GM19468 (cell line): Measurements from ENCODE around the gene ITIH3.

Experiments
- ATAC-seq: cut with Tn5 transposase; IDR thresholded peaks from one replicate; pipeline ENCODE4 v1.9.1; 2021; ENCODE audit warnings: mild to moderate bottlenecking, moderate library complexity, moderate number of reproducible peaks; ENCODE audit not compliant: unreplicated experiment; ENCODE audit errors: extremely low read depth

Gene ITIH3

DNA sequence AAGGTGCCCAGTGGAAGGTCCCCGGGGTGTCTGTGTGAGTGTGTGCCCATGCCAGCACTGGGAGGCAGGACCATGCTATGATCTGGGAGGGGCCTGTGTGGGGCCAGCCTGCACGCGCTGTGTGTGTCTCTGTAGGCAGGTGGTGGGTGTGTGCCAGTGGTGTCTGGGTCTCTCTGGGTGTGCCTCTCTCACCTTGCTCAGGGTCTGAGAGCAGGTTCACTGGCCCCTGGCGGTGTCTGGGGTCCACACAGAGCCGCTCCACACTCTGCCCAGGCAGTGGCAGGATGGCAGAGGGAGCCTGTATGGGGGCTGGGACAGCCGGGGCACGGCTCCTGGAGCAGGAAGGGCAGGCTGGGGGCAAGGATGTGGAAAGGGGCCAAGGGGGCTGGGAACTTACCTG, 23.3 kb downstream of the ITIH3 start:
- ATAC-seq = no peak

DNA sequence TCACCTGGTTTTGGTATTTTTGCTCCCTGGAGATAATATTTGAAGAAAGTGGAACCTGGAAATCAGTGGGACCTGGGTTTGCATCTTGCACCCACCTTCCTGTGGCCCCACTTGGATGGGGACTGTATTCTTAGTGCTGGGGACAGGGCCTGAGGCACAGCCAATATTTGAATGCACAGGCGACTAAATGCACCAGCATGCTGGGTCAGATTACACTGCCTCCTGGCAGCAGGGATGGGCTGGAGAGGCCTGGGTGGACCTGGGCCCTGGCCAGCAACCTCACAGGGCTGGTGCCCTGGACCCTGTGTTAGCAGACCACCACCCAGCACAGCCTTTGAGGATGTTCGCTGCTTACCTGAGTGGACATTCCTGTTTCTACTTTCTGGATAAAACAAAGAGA, 25.3 kb downstream of the ITIH3 start:
- ATAC-seq = no peak

DNA sequence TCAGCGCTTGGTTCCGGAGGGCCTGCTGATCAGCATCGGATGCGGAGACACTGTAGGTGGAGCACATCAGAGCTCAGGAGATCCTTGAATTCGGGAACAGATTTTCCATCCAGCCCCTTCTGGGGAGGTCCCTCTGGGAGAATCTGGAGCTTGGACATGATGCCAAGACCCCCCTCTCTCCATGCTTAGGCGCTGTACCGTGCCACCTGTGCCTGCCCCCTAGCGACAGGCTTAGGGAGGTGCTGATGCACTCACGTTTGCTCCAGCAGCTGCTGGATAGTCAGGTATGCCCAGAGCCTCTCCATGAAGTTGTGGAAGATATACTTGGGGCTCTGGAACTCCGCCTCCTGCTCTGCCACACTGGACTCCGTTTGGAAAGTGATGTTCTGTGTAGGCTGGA, 26.1 kb downstream of the ITIH3 start:
- ATAC-seq = no peak

DNA sequence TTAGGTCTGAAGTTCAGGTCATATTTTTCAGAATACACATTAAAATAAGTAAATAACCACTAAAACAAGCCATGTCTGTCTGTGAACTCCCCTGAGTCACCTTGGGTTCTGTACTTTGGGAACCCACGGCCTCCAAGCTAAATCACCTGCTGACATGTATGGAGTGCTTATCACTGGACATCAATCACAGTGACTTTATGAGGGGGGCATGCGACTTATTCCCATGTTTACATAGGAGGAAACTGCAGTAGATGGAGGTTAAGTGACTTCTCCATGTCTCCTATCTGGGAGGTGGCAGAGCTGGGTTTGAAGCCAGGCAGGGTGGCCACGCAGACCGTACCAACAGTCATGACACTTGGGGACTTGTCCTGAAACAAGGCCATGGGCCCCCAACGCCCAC, 27.8 kb downstream of the ITIH3 start:
- no peak for ATAC-seq

DNA sequence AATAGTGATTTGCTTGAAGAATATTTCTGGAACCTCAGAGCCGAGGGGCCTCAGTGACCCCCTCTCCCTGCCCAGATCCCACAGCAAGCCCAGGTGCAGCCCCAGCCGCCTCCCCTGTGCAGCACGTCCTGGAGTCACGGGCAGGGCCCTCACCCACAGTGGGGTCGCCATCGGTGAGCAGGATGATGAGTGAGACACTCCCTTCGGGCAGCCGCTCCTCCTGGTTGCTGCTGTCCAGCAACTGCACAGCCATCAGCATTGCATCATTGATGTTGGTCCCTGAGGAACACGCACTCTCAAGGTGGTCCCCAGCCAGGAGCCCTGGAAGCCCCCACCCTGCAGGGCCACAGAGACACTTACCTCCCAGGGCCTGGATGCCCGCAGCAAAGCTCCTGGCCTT, 29.4 kb downstream of the ITIH3 start:
- no peak for ATAC-seq

DNA sequence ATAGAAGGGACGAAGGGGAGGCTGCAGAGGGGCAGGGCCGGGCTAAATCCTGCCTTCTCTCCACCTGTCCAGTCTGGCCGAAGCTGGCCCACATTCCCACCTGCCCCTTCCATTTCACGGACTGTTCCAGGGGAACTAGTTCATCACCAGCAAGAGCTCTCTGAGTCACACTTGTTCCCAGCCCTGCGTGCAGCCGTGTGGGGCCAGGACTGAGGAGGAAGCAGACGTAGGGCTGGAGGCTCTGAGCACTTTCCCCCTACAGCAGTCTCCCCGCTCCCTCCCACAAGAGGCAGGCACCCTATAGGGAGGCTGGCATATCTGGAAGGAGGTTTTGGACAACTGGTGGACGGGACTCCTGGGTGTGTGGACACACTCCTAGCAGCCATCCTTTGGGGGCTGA, 32.8 kb downstream of the ITIH3 start:
- no peak for ATAC-seq

DNA sequence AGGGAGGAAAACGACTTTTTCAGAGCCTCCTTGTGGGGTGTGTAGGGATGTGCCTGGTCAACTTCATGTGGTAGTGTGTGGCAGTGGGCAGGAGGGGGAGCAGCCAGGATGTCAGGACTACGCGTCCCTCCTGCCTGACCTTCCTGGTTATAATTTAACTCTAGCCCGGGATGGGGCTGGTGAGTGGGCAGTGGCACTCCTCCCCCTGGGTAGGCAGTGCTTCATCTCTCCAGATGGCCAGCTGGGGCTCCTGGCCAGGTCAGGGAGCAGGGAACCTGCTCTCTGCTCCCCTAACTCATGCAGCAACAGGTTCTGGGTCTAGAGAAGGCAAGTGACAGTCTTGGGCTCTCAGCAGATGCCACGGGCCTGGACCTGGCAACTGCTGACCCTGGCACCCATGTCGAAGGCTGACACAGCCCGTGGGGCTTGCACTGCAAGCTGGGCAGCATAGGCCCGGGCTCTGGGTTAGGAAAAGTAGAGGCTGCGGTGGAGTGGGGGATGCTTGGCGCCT, 33.3 kb downstream of the ITIH3 start:
- no peak for ATAC-seq

DNA sequence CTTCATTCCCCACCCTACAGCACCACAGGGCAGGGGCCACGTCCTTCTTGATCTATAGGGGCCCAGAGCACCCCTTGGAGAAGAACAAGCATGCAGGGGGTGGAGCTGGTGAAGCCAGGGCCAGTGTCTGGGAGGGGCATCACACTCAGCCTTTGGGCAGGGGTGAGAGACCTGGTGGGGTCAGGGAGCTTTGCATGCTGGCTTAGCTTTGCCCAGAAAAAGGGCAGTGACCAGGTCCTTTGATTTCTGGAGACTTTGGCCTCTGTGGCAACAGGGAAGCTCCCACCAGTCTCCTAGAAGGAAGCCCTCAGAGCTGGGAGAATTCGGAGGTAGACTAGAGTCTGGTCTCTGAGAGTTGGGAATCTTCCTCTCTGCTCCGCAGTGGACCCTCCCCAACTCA, 34.9 kb downstream of the ITIH3 start:
- no peak for ATAC-seq

DNA sequence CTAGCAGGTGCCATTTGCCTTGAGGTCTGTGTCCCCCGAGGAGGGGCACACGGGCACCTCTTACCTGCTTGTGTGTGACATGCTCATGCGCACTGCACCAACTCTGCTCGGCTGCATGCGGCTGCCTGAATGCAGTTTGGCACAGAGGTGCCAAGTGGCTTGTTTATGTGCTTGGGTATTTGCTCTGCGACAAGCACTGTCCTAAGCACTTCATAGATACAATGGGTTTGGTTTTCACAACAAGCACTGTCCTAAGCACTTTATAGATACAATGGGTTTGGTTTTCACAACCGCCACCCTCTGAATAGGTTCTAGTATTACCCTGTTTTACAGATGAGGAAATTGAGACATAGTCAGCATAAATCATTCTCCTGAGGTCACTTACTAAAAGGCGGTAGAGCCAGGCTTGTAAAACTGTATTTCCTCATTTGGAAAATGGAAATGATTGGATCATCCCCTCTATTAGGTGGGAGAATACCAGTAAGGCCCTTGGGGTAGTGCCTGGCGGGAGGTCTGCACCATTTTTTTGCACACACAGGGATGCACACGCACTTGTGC, 35.4 kb downstream of the ITIH3 start:
- no peak for ATAC-seq

DNA sequence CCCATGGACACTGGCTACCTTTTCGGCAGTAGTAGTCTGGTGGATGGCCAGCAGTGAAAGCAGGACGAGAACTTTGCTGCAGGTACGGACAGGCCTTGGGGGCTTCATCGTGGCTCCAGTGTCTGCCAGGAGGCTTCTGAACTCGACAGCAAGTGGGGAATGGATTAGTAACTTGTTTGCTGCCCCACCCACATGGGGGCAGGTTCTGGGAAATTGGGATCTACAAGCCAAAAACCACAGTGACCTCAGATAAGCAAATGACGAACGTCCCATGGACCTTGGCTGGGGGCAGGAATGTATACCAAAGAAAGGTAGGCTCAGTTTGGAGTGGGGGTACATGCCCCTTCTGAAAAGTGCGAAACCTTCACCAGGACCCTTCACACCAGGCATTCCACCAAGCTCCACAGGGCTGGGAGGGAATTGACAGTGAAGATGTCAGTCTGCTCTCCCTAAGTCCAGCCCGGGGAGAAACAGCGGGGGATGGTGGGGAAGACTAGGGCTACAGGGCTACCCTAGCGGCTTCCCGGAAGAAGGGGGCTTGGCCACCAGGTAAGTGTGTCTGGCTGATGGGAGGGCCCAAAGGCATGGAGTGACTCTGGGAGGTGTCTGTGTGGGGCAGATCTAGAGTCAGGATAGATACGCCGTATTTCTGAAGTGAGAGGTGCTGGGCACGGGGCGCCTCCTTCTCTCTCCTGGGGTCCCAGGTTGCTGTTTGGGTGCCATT, 36.1 kb downstream of the ITIH3 start, which contains the start of gene ITIH4:
ITIH4 (minus strand) TSS at position 138 of the 724 bp plus-strand sequence; CDS start at position 108, 30 bp downstream.
- no peak for ATAC-seq

DNA sequence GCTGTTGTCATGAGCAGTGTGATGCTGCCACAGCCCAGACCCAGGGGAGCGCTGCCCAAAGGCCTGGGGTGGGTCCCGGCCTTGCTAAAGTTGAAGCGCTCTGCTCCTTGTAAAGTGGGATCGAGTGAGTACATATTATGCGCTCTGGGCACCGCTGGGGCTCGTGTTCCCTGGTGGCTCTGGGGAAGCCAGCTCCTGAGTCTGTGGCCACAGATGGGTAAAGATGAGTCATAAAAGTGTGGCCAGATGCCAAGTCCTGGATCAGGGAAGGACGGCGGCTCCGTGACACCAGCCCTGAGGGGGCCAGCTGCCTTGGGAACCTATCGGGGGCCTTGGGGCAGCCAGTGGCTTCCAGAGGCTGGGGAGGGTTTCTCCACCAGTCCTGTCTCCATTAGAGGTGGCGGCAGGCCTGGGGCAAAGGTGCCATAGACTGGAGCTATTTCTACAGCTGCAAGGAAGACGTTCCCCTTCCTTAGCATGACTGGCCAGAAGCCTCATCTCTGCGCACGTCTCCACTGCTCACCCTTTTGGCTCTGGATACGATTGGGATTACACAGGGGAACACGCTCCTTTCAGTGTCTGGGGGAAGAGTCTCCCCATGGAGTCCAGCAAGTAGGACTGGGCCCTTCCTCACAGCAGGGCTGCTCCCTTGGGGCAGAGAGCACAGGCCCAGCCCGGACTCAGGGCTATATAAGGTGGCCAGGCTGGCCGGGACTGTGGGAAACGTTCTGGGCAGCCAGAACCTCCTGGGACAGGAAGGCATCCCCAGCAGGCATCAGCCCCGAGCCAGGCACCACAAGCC, 37.1 kb downstream of the ITIH3 start:
- no peak for ATAC-seq

DNA sequence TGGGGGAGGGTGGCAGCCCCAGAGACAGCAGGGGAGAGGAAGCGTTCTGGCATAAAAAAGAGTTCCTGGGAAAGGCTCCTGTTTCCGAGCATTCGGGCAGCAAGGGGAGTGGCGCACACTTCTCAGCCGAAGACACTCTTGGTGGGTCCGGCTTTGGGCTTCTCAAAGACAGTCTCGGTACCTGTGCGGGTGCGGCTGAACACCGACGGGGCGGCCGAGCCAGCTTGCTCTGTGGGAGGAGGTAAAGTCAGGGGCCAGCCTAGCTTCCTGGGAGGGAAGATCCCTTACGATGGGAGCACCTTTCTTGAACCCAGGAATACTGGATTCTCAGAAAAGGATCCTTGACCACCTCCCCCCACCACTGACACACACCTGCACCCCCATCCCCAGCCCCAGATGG, 38.6 kb downstream of the ITIH3 start:
- no peak for ATAC-seq

DNA sequence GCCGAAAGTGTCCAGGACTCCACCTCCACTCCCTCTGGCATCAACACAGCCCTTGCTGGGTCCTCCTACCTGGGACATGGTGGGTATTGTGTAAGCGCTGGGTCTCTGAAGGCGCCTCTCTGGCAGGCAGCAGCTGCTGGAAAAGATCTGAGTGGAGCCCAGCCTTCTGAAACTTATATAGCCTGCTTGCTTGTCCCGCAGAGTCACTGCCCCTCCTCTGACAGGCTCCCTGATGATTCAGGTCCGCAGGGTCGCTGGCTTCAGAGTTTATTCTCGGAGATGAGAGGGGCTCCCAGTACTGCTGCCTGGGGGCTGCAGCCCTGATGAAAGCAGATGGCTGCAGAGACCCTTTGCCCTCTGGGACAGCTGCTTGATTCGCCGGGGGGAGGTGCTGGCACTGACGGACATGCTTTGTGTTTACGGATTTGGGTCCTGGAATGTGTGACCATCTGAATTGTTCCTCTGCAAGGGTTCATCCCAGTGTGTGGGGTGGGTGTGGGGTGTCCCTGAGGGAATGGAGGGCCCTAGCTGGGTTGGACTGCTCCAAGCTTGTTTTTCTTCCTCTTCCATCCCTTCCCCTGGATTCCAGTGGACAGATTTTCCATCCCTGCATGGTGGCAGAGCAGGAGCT, 40.4 kb downstream of the ITIH3 start, which contains the start of gene MUSTN1:
MUSTN1 (minus strand) TSS at position 149 of the 631 bp plus-strand sequence; CDS start at position 78, 71 bp downstream.
- ATAC-seq = no peak

DNA sequence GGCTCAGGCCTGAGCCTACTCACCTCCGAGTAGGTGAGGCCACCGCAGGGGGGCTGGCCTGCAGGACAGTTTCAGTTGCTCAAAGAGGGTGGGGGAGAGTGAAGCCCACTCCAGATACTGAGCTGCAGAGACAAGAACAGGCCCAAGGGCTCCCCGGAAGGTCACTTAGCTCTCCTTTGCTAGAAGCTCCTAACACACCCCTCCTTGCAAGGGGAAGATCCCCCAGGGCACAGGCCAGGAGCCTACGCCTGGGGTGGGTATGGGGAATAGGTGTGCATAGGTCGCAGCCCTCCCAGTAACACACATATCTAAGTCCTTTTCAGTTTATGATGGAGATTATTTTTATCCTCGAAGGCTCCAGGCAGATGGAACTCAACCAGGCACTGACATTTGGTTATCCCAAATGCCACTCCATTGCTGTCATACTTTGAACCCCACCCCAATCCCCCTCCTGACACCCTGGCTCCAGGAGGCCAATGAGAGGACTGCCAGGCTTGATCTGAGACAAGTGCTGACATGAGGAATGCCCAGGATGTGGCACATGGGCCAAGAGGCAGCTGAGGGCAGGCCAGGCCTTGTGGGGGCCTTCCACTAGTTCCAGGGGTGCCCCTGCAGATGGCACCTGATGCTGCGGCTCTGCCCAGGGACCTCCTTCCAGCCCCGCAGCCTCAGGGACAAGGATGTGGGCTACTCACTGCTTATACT, 41.3 kb downstream of the ITIH3 start:
- ATAC-seq = no peak

DNA sequence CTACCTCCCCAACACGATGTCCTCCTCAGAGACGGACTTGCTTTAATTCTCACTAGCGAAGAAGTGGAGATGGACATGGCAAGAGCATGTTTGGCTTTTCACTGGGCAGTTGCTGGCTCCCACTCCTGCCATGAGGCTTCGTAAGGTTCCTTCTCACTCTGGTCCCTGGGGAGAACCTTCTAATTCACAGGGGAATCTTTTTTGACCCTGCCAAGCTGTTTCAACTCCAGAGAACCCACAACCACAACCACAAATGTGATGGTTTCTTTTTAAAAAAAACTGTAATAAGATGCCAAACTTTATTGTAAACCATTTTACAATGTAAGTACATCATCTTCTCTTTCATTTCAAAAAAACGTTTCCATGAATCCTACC, 41.9 kb downstream of the ITIH3 start:
- ATAC-seq = no peak

DNA sequence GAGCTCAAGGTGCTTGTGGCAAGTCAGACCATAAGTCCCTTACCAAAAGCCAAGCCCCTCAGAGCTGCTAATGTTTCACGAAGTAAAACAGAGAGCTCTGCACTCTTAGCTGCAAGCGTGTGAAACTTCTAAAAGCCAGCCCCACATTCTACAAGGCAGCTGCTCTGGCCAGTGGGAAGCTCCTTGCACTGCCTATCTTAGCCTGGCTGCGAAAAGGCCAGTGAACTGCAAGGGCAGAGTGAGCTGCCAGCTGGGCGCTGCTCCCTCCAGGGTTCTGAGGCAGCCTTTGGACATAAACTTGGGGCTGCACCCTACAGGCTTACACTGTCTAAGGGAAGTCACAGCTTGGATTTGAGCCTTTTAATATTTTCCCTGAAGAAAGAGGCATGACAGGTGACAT, 42.4 kb downstream of the ITIH3 start:
- no peak for ATAC-seq

DNA sequence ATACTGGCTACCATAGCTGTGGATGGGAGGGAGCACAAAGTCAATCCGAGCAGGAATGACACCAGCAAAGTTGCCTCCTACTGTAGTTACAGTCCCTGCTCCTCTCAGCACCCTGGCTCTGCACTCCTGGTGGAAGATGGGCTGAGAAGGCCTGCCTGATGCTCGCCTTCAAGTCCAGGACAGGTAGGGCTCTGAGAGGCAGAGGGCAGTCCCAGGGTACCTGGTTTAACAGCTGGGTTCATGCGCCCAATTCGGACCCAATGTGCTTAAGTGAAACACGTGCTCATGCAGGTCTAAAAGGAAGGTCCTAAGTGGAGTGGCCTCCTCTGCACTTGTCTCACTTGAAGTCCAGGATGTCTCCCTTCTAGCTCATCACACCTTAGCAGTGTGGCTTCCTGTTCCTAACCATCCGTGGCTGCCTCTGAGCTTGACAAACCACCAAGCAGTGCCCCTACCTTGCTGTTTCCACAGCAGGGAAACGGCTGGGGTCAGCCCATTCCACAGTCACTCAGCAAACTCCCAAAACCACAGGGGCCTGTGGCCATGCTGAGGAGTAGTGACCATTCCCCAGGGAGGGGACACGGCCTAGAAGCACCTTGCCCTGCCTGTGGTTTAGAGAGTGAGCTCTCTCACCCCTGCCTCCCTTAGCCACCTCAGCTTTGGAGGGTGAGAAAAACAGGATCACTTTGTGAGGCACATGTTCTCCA, 44.1 kb downstream of the ITIH3 start:
- ATAC-seq = no peak

DNA sequence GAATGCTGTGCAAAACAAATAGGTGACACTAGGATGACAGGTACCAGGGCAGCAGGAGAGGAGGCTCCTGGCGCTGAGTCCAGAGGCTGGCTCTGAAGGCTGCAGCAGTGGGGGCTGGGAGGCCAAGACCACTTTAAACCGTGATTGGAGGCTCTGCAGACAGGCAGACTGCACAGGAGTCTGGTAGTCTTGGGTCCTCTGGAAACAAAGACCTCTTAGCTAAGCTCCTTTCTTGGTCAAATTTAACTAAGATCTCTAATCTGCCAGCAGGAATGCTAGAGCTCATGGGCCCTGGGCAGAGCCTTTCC, 44.6 kb downstream of the ITIH3 start:
- ATAC-seq = no peak

DNA sequence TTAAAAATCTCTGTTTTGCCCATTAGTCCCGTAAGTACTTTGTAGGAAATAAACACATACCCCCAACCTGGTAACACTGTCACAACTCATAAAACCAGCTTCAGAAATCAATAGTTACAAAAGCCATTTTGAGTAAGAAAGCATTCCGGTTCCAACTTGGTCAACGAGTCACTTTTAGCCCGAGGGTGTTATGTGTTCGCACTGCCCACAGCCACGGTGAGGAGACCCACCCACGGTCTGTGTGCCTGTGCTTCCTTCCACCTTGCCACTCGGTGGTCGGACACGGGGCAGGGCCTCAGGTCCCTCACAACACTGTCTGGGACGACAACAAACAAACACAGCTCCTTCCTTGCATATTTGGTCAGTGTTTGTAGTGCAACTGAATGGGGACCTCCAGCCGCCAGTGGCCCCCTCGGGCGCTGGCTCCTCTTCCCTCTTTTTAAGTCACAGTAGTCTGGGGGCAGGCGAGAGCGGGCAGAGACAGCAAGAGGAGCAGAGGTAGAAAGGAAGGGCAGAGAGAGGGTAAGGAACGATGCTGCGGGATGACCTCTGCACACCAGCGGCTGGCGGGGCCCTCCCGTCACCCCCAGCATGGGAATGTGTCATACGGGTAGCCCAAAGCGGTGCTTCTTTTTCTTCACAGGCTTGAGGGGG, 45.4 kb downstream of the ITIH3 start:
- ATAC-seq = no peak
